Measurements from ENCODE around the gene BAX. TPM values are rescaled to one million over a fixed set of nuclear protein-coding genes. Genes with fewer than 3 reads are reported as not detected.

Gene BAX
- total and polyA plus RNA-seq, 2 of the 4 experiments (the other 2 are of a cell fraction): 23.3 to 169 TPM

- in situ Hi-C loops (cut with MboI; ENCODE audit: low sequenced_read_pairs): loop anchor here (5.0 to 10.0 kb wide), 2 partner anchors 70 to 317 kb away; partner anchors contain the start of gene CA11
- ATAC-seq (ENCODE audit: low read depth): no peak
- CTCF ChIA-PET: no interaction called here
Observed at GRCh38 chr19:48962029-48962848, 7.6 kb downstream of the BAX start.

More at GRCh38 chr19:48962029-48962848, 7.6 kb downstream of the BAX start:
- H3K9me3 ChIP-seq (ENCODE audit: control insufficient read depth, insufficient read depth, low read length): no peaks in the 10 kb centered on the region
- H3K14ac ChIP-seq (replicated peaks; ENCODE audit: low read depth, low read length): no peak overlapping the region; the same call in 1 of the 2 replicates
- peaks cover 3 to 75% of the 10 kb centered on the region in 2 experiments; a peak in 3 of 4 replicates for H3K79me1 ChIP-seq (ENCODE audit: low read depth in 1 of 2, low read length in 2 of 2)
- no peak overlapping the region for H3K56ac ChIP-seq (ENCODE audit: extremely low read depth, insufficient read depth, low read length)
- H2AK9ac ChIP-seq (replicated peaks; ENCODE audit: low read depth, low read length, poor library complexity): peak overlapping the region; percentile 53
- H3K18ac ChIP-seq (ENCODE audit: low read depth, low read length): no peak overlapping the region
- intact Hi-C loops (cut with micrococcal nuclease) (loop anchor here (10.0 kb wide), 1 partner anchor 317 kb away; the partner anchor contains the start of gene CA11), dilution Hi-C loops (cut with HindIII; ENCODE audit: low sequenced_read_pairs, unreplicated experiment) (no loop called here)
- peak overlapping the region; percentile 56; the same call in 1 of the 2 replicates for H2BK120ac ChIP-seq (ENCODE audit: low read depth, low read length)
- H3K4me3 ChIP-seq (ENCODE audit: insufficient read depth, low read depth, low read length): no peak overlapping the region
- peaks cover 21% of the 10 kb centered on the region for H4K20me1 ChIP-seq (ENCODE audit: insufficient read depth, low read length)
- no peak overlapping the region for H3K4me2 ChIP-seq (ENCODE audit: low read depth, low read length)
- H3K4ac ChIP-seq (ENCODE audit: low read depth, low read length): peak overlapping the region; percentile 99
- H2BK20ac ChIP-seq (ENCODE audit: low read depth, low read length): peak overlapping the region; percentile 54; the same call in 1 of the 2 replicates
- H3K36me3 ChIP-seq (ENCODE audit: control insufficient read depth, insufficient read depth, low read length): peaks cover 25% of the 10 kb centered on the region
- H4K5ac ChIP-seq (ENCODE audit: low read depth, low read length): peak overlapping the region; percentile 44
- peak overlapping the region; percentile 51 for H2AFZ ChIP-seq (replicated peaks; ENCODE audit: low read length, poor library complexity)
- peak overlapping the region; percentile 58 for H4K91ac ChIP-seq (ENCODE audit: insufficient read depth, low read depth, low read length)
- peaks cover 20% of the 10 kb centered on the region for H3K4me1 ChIP-seq (ENCODE audit: control insufficient read depth, insufficient read depth, low read length)
- H4K8ac ChIP-seq (ENCODE audit: low read depth in 2 of 2, low read length in 2 of 2): peak overlapping the region in 1 of 2 experiments; percentile 49; a peak in 1 of 4 replicates
- WGBS, 2 experiments (ENCODE audit: extremely low coverage in 2 of 2, insufficient read length in 1 of 2): 81% methylated on average over 18 of the region's 22 CpGs; no CpG with 5 or more reads in 1 of the 2 experiments
- peaks cover 7% of the 10 kb centered on the region for H3K9me1 ChIP-seq (ENCODE audit: insufficient read depth, low read length)
- peak overlapping the region; percentile 86 for H2AK5ac ChIP-seq (ENCODE audit: low read depth, low read length)
- POLR2A ChIA-PET (ENCODE audit: unreplicated experiment): no interaction called here
- H2BK15ac ChIP-seq (ENCODE audit: low read depth, low read length): 0 out of 3 replicates have a peak overlapping the region, but pooled peaks have one; percentile 14
- peak overlapping the region; percentile 96 for H3K27ac ChIP-seq (ENCODE audit: insufficient read depth, low read length)
- TF ChIP-seq CEBPB (IDR thresholded peaks at IDR 0.05; ENCODE audit: low read depth, low read length): no peak
- TF ChIP-seq POLR2A (IDR thresholded peaks at IDR 0.05; ENCODE audit: low read depth, low read length): no peak
- no peak for TF ChIP-seq FOS (IDR thresholded peaks at IDR 0.05; ENCODE audit: low read depth, low read length)
- TF ChIP-seq MXI1 (IDR thresholded peaks at IDR 0.05; ENCODE audit: borderline replicate concordance, low read depth, low read length): no peak
- BruUV-seq (replicated peaks): no TSS peak
- no peak for DNase-seq
- no peak overlapping the region for H3K9ac ChIP-seq (ENCODE audit: low read depth, low read length)
- H3K27me3 ChIP-seq (ENCODE audit: control insufficient read depth, insufficient read depth, low read length): no peaks in the 10 kb centered on the region
- H2BK5ac ChIP-seq (ENCODE audit: low read depth, low read length, poor library complexity, severe bottlenecking): peak overlapping the region; percentile 55
- H3K23ac ChIP-seq (ENCODE audit: low read depth, low read length): no peak overlapping the region

Data from IMR-90 (cell line).